Stimulated activated CD8-positive, alpha-beta memory T cell treated with anti-CD3 and anti-CD28 coated beads, Interleukin-2, amount 100 ng/mL, for 1 hour (primary cell): ENCODE measurements around the gene OSBPL9.

Experiments
- DNase-seq, 2 donors: peaks; one replicate each; pipeline ENCODE4 v3.0.0-alpha.2; 2020; ENCODE audit warnings: low read depth in 2 of 2

OSBPL9 gene

GRCh38 chr1:51735746-51736254 lies 118.9 kb downstream of the OSBPL9 start:
- no peak for DNase-seq

- no peak for DNase-seq
These were observed 119.8 kb downstream of the OSBPL9 start for GRCh38 chr1:51736702-51737101.

DNA sequence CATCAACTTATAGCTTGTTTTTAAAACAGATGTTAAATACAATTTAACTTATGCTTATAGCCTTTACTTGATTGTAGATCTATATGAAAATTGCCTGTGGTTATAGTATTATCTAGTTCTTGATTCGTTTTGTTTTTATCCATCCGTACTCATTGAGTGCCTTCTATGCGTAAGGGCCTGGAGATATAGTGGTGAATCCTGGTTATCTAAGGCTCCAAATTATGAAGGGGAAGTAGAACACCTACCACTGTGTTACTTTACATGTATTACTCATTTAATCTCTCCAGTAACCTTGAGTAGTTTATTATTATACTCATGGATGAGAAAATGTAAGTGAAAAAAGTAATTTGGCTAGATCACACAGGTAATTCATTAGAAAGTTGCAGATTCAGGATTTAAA lies 121.8 kb downstream of the OSBPL9 start:
- no peak for DNase-seq

DNA sequence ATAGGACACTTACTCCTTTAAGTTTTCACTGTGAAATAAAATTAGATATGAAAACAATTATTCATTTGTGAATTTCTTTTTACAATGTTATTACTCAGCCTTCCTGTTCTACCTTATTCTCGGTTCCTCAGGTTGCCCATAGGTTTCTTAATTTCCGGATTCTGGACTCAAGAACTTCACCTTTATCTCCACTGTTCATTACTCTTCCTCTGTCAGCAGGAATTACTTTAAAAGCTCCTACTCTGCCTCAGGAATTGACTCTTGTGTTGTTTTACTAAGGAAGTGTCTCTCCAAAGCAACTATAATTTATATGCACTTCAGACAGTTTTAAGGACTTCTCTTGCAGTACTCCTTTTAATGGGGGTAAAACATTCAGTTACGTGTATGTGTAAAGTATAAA lies 123.8 kb downstream of the OSBPL9 start:
- no peak for DNase-seq

DNA sequence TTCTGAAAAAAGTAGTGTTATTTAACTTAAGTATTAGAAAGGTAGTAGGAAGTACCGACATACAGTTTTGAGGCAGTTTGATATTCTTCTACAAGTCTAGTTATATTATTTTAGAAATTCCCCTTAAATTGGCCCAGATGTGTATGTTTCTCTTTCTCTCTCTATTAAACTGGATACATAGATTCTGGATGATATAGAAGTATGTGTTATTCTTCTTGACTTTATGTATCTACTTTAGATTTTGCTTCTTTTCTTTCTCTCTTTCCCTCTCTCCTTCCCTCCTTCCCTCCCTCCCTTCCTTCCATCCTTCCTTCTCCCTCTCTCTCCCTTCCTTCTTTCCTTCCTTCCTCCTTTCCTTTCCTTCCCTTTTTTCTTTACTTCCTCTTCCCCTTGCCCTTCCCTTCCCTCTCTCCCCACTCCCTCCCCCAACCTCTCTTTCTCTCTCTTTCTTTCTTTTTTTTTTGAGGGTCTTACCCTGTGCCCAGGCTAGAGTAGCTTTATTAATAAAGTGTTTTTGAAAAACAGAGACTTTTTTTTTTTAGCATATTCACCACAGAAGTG lies 124.3 kb downstream of the OSBPL9 start:
- no peak for DNase-seq

DNA sequence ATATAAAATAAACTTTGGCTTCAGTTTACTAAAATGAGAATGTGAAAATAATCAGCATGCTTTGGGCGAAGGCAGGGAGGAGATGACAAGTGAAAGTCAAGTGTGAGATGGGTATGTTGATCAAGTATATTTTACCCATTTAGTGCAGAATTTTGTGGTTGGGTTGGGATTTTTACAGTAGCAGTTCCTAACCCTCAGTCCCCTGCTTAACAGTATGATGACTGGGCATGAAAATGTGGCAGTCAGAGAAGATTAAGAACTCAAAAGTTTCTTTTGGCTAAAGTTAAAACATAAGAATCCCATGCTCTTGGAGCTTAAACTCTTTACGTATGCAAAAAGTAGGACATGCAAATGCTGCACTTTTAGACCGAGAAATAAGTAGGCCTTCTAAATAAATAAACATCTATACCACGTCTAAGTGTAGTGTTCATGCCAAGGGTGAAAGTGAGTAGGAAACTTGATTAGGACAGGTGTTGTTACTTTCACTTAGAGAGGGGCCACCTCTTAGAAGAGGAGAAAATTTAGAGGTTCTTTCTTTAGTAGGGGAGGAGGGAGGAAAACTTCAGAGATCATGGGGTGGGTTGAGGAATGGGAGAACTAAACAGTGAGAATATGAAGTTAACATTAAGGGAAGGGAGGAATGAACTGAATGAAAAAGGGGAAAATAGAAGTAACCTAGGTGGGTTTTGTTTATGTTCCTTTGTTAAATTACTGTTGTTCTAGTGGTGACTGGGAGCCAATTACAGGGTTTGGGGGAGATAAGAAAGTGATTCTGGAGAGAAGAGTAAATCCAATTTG lies 127.8 kb downstream of the OSBPL9 start:
- no peak for DNase-seq

- no peak for DNase-seq
These were observed 128.3 kb downstream of the OSBPL9 start for GRCh38 chr1:51745304-51745570.

- DNase-seq = no peak
These were observed 132.3 kb downstream of the OSBPL9 start for GRCh38 chr1:51749151-51749550.

DNA sequence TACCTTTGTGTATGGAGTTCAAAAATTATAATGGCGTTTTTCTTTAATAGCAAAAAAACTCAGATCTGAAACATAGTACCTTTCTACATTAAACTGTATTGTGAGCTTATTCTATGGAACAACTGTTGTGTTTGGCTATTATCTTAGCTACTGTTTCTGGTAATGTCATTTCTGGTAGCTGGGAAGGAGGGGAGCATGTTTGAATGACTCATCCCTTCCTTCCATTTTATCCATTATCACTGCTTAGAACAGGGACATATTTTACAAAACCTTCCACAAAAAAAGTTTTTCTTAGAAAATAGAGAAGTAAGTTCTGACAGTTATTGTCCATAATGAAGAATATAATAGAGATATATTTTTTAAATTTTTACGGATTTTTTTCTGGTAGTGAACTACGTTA lies 133.3 kb downstream of the OSBPL9 start:
- DNase-seq = no peak

DNA sequence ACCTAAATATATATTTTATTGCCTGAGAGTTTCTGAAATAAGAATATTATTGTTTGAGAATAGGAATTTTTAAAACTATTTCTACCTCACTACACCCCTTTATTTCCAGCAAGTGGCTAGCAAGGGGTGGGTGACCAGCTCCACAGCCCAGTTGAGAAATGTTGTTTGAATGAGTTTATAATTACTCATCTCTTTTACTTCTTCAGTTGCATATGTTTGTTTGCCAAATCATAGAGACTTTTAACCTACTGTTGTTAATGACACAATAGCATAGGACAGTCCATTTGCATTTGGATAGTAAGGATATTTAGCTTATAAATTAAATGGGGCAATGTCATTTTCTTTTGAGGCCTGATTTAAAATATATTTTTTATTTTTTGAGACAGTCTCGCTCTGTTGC lies 133.8 kb downstream of the OSBPL9 start:
- DNase-seq = no peak

DNA sequence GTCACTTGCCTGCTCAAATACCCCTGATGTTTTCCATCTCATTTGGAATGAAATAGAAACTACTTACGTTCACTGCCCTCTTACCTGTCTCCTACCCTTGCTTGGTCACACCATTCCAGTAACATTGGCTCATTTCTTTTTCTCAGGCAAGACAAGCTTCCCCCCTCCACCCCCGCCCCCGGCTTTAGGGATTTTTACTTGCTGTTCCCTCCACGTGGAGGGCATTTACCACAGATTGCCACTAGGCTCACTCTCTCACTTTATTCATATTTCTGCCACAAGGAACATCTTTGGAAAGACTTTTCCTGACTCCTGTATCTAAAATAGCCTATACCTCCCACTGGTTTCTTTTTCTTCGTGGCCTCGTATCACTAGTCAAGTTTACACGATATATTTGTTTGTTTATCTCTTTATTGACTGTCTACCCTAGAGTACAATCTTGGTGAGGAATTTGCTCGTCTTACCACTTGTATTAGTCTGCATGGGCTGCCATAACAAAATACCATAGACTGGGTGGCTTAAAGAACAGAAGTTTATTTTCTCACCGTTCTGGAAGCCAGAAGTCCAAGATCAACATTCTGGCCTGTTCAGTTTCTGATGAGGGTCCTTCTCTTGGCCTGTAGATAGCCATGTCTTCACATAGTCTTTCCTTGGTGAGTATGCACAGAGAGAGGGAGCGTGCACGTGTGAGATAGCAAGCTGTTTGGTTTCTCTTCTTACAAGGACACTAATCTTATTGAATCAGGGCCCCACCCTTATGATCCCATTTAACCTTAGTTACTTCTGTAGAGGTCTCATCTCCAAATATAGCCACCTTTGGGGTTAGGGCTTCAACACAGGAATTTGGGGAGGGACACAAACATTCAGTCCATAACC lies 135.4 kb downstream of the OSBPL9 start:
- no peak for DNase-seq

GRCh38 chr1:51753969-51754368 lies 137.1 kb downstream of the OSBPL9 start:
- no peak for DNase-seq

- no peak for DNase-seq
These were observed 137.8 kb downstream of the OSBPL9 start for GRCh38 chr1:51754666-51755065.

DNA sequence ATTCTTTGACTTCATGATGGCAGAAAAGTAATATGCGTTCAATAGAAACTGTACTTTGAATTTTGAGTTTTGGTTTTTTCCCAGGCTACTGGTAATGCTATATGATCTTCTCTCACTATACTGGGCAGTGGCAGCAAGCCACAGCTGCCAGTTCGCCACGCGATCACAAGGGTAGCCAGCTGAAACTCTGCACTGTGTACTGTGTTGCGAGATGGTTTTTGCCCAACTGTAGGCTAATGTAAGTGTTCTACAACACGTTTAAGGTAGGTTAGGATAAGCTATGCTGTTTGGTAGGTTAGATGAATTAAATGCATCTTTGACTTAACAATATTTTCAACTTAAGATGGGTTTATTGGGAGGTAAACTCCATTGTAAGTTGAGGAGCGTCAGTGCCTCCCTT lies 138.5 kb downstream of the OSBPL9 start:
- no peak for DNase-seq

- DNase-seq = no peak
These were observed 139.4 kb downstream of the OSBPL9 start for GRCh38 chr1:51756290-51756689.

DNA sequence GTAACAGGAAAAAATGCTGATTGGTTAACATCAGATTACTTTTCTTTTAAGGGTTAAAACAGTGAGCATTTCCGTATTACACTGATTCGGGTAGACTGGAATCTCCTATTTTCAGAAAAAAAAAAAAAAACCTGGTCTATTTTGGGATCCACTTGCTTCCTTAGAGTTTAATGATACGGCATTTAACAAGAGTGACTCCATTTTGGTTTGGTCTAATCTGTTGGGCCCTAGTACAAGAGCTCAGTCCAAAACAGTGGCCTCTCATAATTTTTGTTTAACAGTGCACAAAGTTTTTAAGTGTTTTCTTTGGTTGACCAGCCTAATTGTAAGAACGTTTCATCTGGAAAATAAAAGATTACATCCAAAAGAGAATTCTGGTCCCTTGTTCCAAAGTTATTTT lies 141.4 kb downstream of the OSBPL9 start:
- no peak for DNase-seq

DNA sequence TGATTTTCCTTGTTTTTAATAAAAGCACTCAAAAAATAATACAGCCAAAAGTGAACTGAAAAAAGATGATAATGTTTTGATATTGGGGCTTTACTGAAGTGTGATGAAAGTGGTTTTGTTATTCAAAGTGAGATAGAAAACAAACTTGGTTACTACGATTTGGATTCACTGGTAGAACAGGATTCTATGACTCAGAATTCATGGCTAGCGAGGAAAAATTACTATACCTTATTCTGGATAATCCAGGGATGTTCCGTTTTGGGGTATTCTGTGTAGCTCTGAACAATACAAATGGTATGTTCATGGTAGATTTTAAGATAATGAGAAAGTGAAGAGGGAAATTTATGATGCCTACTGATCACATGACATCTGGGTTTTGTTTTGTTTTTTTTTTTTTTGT lies 144.0 kb downstream of the OSBPL9 start:
- no peak for DNase-seq

DNA sequence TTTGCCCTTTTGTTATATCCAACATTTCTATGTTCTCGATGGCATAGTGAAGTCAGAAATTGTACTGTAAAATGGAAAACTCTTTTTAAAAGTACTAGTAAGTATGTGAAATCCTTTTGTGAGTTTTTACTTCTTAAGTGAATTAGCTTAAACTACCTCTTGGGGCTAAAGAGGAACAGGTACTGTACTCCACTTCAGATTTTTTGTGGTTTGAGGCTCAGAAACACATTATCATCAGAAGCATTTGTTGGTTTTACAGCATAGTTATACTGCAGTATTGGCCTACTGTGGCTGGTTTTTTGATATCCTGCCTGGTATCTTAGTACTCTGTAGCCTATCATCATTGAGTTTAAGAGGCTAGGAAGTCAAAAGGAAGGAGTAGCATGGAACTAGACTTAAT lies 144.5 kb downstream of the OSBPL9 start:
- no peak for DNase-seq

DNA sequence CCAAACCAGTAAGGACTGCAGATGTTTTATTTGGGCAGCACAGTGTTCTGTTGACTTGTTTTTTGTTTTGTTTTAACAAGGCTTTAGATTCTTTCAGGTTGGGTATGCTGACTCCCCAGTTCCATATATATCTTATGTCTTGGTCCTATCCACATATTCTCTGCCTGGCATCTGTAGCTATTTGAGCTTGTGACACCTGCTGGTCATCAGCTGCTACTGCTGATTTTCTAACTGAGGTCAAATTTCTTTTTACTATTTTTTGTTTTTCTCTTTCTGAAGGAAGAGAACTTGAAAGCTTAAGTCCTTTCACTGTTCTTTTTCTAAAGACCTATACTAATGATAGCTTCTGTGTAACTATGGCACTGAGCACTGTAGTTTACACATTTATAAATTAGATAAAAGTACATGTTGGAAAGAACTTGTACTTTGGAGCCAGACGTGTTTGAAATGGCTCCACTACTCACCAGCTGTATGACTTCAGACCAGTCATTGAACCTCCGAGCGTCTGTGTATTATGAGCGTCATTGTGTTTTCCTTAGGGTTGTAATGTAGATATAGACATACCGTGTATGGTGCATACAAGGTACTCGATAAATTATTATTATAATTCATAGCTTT lies 152.2 kb downstream of the OSBPL9 start:
- DNase-seq = no peak

GRCh38 chr1:51776408-51776807 lies 159.5 kb downstream of the OSBPL9 start:
- no peak for DNase-seq

GRCh38 chr1:51780927-51781326 lies 164.0 kb downstream of the OSBPL9 start:
- no peak for DNase-seq

GRCh38 chr1:51784997-51785421 lies 168.1 kb downstream of the OSBPL9 start:
- DNase-seq = no peak
